Left ventricle myocardium inferior (tissue), 1 donor: ENCODE measurements around the gene HBE1. TPM values are rescaled to one million over a fixed set of nuclear protein-coding genes. Genes with fewer than 3 reads are reported as not detected.
"Not testable (repeated sequence)": the region's sequence is repeated elsewhere in the genome, so short reads cannot be mapped to it uniquely, and the experiment has no call there.

Experiments used
- DNase-seq: peaks from one replicate; pipeline ENCODE4 v3.0.0-alpha.2; 2020
- H3K27ac ChIP-seq: fragments of 200-600 bp; replicated peaks from 2 replicates; pipeline ENCODE4 v1.8.0; 2021
- H3K27me3 ChIP-seq: fragments of 200-600 bp; 2 replicates; pipeline ENCODE4 v1.8.0; 2021; ENCODE audit warnings: low read depth
- H3K36me3 ChIP-seq: fragments of 200-600 bp; 2 replicates; pipeline ENCODE4 v1.8.0; 2021
- H3K4me1 ChIP-seq: fragments of 200-600 bp; 2 replicates; pipeline ENCODE4 v1.8.0; 2021
- H3K4me3 ChIP-seq: fragments of 200-600 bp; 2 replicates; pipeline ENCODE4 v1.8.0; 2021; ENCODE audit warnings: mild to moderate bottlenecking, moderate library complexity
- H3K9me3 ChIP-seq: fragments of 200-600 bp; replicated peaks from 2 replicates; pipeline ENCODE4 v1.8.0; 2021
- intact Hi-C: fragments of 100-400 bp; cut with micrococcal nuclease; formaldehyde crosslinking; loops from one replicate; pipeline ENCODE4 v1.11.0; 2022
- total RNA-seq: library from RNA; stranded (reverse); fragmentation: NEBNext Ultra II Directional; extraction: Animal tissue kit (Norgen Biotek cat#: 25700); gene quantifications from one replicate; pipeline ENCODE4 v1.2.1, GENCODE V29; 2021
- TF ChIP-seq, protein P1 (sequence below): fragments of 200-600 bp; IDR thresholded peaks from 2 replicates; pipeline ENCODE4 v1.8.0; 2021; ENCODE audit warnings: antibody characterized with exemption, mild to moderate bottlenecking, borderline replicate concordance
- donor health status: DM: no; HTN: yes; CAD: no; lungs with severe emphysema.

Gene HBE1
- total RNA-seq, 1 donor from 2014 or later: not detected

DNA sequence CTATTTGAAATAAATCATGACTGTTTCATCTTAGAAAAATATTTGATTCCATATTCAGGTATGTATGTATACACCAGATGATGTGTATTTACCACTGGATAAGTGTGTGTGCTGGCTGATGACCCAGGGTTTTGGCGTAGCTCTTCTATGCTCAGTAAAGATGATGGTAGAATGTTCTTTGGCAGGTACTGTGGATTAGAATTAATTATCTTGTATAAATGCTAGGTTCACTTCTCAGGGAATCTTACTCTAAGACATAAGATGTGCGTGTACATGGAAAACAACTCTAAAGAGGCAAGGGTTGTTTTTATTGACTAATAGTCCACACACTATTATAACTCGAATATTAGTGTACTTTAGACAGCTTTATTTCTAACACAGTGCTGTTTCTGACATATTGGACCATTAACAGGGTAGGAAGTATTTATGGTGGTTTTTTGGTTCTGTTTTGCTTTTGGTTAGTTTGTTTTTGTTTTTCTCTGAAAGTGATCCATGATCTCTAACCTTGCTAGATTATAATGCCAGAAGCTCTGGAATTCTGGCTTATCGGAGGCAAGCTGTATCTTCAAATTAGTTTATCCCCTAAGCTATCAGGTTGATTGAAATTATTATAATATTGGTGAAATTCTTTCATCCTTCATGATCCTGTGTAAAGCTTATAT is 19.1 kb downstream of the HBE1 start:
- Histone ChIP-seq H3K27ac (no peak overlapping the region), H3K4me1 (no peaks in the 10 kb centered on the region), H3K4me3 (no peak overlapping the region), H3K27me3 (no peaks in the 10 kb centered on the region), H3K9me3 (no peaks in the 10 kb centered on the region), H3K36me3 (no peaks in the 10 kb centered on the region)
- intact Hi-C loops: no loop called here
- DNase-seq: no peak
- TF ChIP-seq, protein P1, sequence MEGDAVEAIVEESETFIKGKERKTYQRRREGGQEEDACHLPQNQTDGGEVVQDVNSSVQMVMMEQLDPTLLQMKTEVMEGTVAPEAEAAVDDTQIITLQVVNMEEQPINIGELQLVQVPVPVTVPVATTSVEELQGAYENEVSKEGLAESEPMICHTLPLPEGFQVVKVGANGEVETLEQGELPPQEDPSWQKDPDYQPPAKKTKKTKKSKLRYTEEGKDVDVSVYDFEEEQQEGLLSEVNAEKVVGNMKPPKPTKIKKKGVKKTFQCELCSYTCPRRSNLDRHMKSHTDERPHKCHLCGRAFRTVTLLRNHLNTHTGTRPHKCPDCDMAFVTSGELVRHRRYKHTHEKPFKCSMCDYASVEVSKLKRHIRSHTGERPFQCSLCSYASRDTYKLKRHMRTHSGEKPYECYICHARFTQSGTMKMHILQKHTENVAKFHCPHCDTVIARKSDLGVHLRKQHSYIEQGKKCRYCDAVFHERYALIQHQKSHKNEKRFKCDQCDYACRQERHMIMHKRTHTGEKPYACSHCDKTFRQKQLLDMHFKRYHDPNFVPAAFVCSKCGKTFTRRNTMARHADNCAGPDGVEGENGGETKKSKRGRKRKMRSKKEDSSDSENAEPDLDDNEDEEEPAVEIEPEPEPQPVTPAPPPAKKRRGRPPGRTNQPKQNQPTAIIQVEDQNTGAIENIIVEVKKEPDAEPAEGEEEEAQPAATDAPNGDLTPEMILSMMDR: no peak

DNA sequence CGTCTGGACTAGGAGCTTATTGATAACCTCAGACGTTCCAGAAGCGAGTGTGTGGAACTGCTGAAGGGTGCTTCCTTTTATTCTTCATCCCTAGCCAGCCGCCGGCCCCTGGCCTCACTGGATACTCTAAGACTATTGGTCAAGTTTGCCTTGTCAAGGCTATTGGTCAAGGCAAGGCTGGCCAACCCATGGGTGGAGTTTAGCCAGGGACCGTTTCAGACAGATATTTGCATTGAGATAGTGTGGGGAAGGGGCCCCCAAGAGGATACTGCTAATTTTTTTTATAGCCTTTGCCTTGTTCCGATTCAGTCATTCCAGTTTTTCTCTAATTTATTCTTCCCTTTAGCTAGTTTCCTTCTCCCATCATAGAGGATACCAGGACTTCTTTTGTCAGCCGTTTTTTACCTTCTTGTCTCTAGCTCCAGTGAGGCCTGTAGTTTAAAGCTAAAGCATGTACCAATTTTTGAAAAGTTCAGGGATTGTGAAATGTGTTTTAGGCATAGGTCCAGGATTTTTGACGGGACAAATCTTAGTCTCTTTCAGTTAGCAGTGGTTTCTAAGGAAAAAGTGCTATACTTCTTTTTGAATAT is 19.8 kb downstream of the HBE1 start, which contains the start of gene HBG1:
Gene HBG1 (minus strand): TSS at position 51 of the 590 bp plus-strand sequence. CDS start 53 bp downstream, outside the sequence.
- H3K27ac ChIP-seq, intact Hi-C loops, H3K27me3 ChIP-seq, H3K4me1 ChIP-seq, H3K36me3 ChIP-seq, H3K4me3 ChIP-seq, DNase-seq, H3K9me3 ChIP-seq: not testable (repeated sequence)

DNA sequence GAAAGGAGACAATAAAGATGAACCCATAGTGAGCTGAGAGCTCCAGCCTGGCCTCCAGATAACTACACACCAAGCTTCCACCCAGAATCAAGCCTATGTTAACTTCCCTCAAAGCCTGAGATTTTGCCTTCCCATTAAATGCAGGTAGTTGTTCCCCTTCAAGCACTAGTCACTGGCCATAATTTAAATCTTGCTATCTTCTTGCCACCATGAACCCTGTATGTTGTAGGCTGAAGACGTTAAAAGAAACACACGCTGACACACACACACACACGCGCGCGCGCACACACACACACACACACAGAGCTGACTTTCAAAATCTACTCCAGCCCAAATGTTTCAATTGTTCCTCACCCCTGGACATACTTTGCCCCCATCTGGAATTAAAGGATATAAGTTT is 21.2 kb downstream of the HBE1 start:
- H3K36me3 ChIP-seq, DNase-seq, H3K9me3 ChIP-seq, H3K27ac ChIP-seq, intact Hi-C loops, H3K27me3 ChIP-seq, H3K4me3 ChIP-seq, H3K4me1 ChIP-seq: not testable (repeated sequence)

DNA sequence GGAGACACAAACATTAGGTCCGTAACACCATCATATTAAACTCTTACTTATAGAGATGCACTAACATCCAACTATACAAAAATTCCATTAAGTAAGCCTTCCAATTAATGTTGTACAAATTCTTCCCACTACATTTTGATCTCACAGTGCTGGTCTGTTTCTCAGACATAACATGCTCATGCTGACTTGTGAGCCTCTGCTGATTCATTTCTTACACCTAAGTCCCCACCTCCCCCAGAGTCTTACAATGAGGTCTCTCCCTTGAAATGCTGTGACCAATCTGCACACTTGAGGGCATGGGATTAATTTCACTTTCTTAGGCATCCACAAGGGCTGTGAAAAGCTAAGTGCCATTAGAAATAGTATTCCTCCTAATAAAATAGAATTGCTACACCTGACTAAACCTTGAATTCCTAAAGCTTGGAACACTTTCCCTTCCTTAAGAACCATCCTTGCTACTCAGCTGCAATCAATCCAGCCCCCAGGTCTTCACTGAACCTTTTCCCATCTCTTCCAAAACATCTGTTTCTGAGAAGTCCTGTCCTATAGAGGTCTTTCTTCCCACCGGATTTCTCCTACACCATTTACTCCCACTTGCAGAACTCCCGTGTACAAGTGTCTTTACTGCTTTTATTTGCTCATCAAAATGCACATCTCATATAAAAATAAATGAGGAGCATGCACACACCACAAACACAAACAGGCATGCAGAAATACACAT is 22.1 kb downstream of the HBE1 start:
- intact Hi-C loops: no loop called here
- Histone ChIP-seq H3K4me1 (no peaks in the 10 kb centered on the region), H3K9me3 (no peaks in the 10 kb centered on the region), H3K4me3 (no peak overlapping the region), H3K36me3 (no peaks in the 10 kb centered on the region), H3K27me3 (peaks cover 7% of the 10 kb centered on the region), H3K27ac (no peak overlapping the region)
- no peak for DNase-seq
- TF ChIP-seq, protein P1: no peak

DNA sequence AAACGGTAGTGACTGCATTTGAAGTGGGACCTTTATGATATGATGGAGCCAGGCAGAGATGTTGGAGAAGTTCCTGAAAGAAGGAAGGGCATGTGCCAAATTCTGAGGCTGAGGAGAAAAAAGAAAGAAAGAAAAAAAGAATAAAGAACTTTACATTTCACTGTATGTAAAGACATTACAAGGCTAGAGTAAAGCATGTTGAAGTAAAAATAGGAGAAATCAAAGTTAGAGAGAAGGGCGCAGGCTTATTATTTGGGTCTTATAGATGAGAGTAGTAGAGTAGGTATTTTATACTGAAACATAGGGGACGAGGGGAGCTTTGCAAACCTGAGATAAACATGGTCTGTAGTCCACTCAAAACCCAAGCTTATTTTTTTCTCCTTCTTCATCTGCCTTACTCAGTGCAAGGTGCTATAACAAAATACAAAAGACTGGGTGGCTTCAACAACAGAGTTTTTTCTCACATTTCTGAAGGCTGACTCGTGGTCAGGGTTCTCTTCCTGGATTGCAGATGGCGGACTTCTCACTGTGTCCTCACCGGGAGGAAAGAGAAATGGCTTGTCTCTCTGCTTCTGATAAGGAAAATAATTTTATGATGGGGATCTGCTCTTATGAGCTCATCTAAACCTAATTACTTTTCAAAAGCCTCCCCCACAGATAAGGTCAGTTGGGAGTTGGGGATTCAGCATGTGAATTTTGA is 22.8 kb downstream of the HBE1 start:
- Histone ChIP-seq H3K27me3 (peaks cover 7% of the 10 kb centered on the region), H3K36me3 (no peaks in the 10 kb centered on the region), H3K9me3 (no peaks in the 10 kb centered on the region), H3K4me3 (no peak overlapping the region), H3K4me1 (no peaks in the 10 kb centered on the region), H3K27ac (no peak overlapping the region)
- intact Hi-C loops: no loop called here
- TF ChIP-seq, protein P1: no peak
- DNase-seq: no peak

DNA sequence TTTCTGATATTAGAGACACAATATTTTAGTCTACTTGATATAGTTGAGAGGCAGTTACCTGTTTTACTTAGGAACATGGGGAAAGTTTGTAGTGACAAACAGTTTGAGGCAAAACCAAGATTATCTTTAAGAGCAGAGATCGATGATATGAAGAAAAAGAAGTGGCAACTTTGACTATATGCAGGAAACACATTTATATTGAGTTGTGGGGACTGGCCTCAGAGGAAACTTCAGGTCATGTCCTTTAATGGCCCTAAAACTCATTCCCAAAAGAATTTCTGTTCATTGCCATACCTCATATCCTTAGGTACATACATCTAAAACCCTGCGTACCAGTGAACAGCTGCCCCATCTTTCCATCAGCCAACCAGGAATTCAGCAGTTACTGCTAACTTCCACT is 24.6 kb downstream of the HBE1 start:
- no peak overlapping the region for H3K27ac ChIP-seq
- DNase-seq: no peak
- H3K36me3 ChIP-seq: no peaks in the 10 kb centered on the region
- H3K4me1 ChIP-seq: no peaks in the 10 kb centered on the region
- no peak overlapping the region for H3K4me3 ChIP-seq
- intact Hi-C loops: no loop called here
- peaks cover 7% of the 10 kb centered on the region for H3K27me3 ChIP-seq
- no peaks in the 10 kb centered on the region for H3K9me3 ChIP-seq
- TF ChIP-seq, protein P1: no peak
